Kidney (tissue), 14 donors: ENCODE data around the gene DNAAF2. TPM values are rescaled to one million over a fixed set of nuclear protein-coding genes. Genes with fewer than 3 reads are reported as not detected.

Experiments used
- DNase-seq, 5 donors: peaks; one replicate each; pipeline ENCODE4 v3.0.0-alpha.2; 2013 to 2020
- FAIRE-seq: peaks from 2 replicates; lab custom pipeline; 2012; peaks lifted over from hg19 to GRCh38; lab: Jason Lieb, UNC
- H3K27ac ChIP-seq, 2 donors: one replicate each; pipeline ENCODE4 v1.7.0; 2013; ENCODE audit warnings: low read depth in 2 of 2, low read length in 2 of 2, inconsistent platforms in 1 of 2
- H3K27me3 ChIP-seq: one replicate; pipeline ENCODE4 v1.7.1; 2013; ENCODE audit warnings: low read length, inconsistent platforms; ENCODE audit not compliant: control insufficient read depth, insufficient read depth
- H3K36me3 ChIP-seq, 3 donors: one replicate each; pipeline versions ENCODE4 v1.7.0 to v1.7.1; 2013; ENCODE audit warnings: low read length in 3 of 3, control low read depth in 1 of 3, inconsistent platforms in 1 of 3; ENCODE audit not compliant: insufficient read depth in 3 of 3, control insufficient read depth in 2 of 3
- H3K4me1 ChIP-seq, 3 donors: one replicate each; pipeline versions ENCODE4 v1.7.0 to v1.7.1; 2013; ENCODE audit warnings: low read length in 3 of 3, inconsistent platforms in 1 of 3, low read depth in 1 of 3; ENCODE audit not compliant: control insufficient read depth in 2 of 3, insufficient read depth in 2 of 3
- H3K4me3 ChIP-seq, 3 donors: one replicate each; pipeline versions ENCODE4 v1.7.0 to v1.8.1; 2013; ENCODE audit warnings: low read length in 3 of 3, control low read depth in 1 of 3, inconsistent platforms in 1 of 3
- H3K9ac ChIP-seq, 3 donors: one replicate each; pipeline versions ENCODE4 v1.7.0 to v1.7.1; 2013; ENCODE audit warnings: low read length in 3 of 3, control low read depth in 1 of 3, inconsistent platforms in 1 of 3
- H3K9me3 ChIP-seq, 3 donors: one replicate each; pipeline versions ENCODE4 v1.7.0 to v1.7.1; 2013; ENCODE audit warnings: low read length in 3 of 3, control low read depth in 1 of 3, inconsistent platforms in 1 of 3; ENCODE audit not compliant: control insufficient read depth in 2 of 3, insufficient read depth in 1 of 3
- CTCF ChIP-seq: IDR thresholded peaks from 3 replicates; pipeline ENCODE4 v1.5.1; 2012; ENCODE audit warnings: mild to moderate bottlenecking, moderate library complexity, borderline replicate concordance; ENCODE audit not compliant: insufficient read depth; ENCODE audit errors: extremely low read depth
- intact Hi-C: fragments of 100-400 bp; cut with DNase I; formaldehyde crosslinking; loops from one replicate; pipeline ENCODE4 v1.11.1; 2022
- polyA plus RNA-seq: library from polyadenylated mRNA; stranded (reverse); fragments of 350-450 nt; fragmentation: Illumina TruSeq; extraction: RNeasy Lipid Tissue Mini Kit (QIAGEN cat#74804); gene quantifications from one replicate; pipeline ENCODE4 v1.2.3, GENCODE V29; 2014; ENCODE audit warnings: low read depth, low replicate concordance; ENCODE audit not compliant: insufficient read depth
- total RNA-seq: library from RNA; stranded (reverse); fragmentation: NEBNext Ultra II Directional; extraction: Animal tissue kit (Norgen Biotek cat#: 25700); gene quantifications from one replicate; pipeline ENCODE4 v1.2.1, GENCODE V29; 2021
- donor health status: control.
- donor health status: control.
- donor health status: control.
- donor health status: control.
- donor health status: control.
- donor health status: DM: yes; HTN: yes; CAD: no.
- donor health status: Normal renal cell carcinoma (clear cell type).

Gene DNAAF2
- total and polyA plus RNA-seq, 2 donors from 2014 or later = 6.9 to 7.7 TPM

GRCh38 chr14:49642163-49642562, 7.1 kb upstream of the DNAAF2 start:
- no peak overlapping the region for H3K27ac ChIP-seq
- DNase-seq (no peak), FAIRE-seq (no peak)
- peaks cover 0 to 22% (median 15%) of the 10 kb centered on the region in 3 donors for H3K4me1 ChIP-seq
- H3K9me3 ChIP-seq = no peaks in the 10 kb centered on the region
- no peak for TF ChIP-seq CTCF
- intact Hi-C loops = no loop called here
- H3K9ac ChIP-seq = no peak overlapping the region
- no peaks in the 10 kb centered on the region for H3K27me3 ChIP-seq
- H3K36me3 ChIP-seq = no peaks in the 10 kb centered on the region
- no peak overlapping the region for H3K4me3 ChIP-seq

DNA sequence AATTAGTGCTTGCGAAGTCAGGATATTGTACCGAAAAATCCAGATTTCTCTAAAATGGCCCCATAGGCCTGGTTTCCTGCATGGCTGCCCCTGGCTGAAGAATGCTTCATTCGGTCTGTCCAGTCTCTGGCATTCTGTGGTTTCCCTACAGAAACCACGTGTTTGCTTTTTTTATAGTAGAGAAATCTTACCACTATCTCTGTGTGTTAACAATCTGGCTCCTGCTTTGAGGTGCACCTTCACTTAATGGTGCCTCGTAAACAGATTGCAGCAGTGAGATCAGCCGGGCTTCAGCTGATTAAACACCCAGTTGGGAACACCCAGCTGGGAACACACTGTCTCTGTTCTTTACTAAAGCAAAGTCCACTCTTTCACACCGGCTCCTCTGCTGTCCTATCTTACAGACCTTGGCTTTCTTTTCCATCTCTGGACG, 6.7 kb upstream of the DNAAF2 start:
- FAIRE-seq (no peak), DNase-seq (no peak)
- H3K9me3 ChIP-seq = no peaks in the 10 kb centered on the region
- H3K27me3 ChIP-seq = no peaks in the 10 kb centered on the region
- no peak overlapping the region for H3K4me3 ChIP-seq
- intact Hi-C loops = no loop called here
- no peak for TF ChIP-seq CTCF
- peaks cover 0 to under 1% (median 0%) of the 10 kb centered on the region in 3 donors for H3K36me3 ChIP-seq
- no peak overlapping the region for H3K9ac ChIP-seq
- peak overlapping the region; percentile 32 to 60 for H3K27ac ChIP-seq
- peaks cover 0 to 27% (median 15%) of the 10 kb centered on the region in 3 donors for H3K4me1 ChIP-seq

DNA sequence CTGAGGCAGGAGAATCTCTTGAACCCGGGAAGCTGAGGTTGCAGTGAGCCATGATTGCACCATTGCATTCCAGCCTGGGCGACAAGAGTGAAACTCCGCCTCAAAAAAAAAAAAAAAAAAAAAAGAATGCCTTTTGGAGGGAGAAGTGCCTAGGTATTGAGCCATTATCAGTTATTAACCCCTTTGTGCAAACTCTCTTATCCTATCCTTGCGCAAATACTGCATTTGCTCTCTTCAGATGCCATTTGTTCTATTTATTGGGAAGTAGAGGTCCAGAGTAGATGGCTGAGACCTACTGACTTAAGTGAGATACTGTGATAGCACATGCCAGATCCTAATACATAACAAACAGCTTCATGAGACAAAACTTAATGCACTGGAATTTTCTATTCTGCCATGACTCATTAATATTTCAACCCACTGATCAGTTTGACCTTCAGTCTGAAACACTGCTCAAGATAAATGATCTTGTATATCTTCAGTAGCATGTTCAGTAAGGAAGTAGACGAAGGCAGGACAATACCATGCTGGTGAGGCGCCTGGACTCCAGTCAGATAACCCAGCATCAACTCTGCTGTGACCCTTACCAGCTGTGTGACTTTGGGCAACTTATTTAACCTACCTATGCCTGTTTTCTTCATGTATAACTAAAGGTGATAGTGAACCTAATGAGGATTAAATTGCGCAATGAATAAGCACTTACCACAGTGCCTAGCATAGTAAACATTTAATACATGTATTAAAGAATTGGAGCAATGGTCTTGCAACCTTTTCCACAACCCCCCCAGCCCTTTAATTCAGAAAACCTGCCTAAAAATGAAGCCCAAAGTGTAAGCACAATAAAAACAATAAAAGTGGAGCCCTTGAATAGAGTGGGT, 5.7 kb upstream of the DNAAF2 start:
- no peak for TF ChIP-seq CTCF
- Histone ChIP-seq H3K27me3 (no peaks in the 10 kb centered on the region), H3K4me3 (no peak overlapping the region), H3K27ac (peak overlapping the region; percentile 32 to 60), H3K9me3 (no peaks in the 10 kb centered on the region), H3K9ac (no peak overlapping the region), H3K36me3 (peaks cover 0 to 2% (median 0%) of the 10 kb centered on the region in 3 donors), H3K4me1 (peaks cover 0 to 33% (median 15%) of the 10 kb centered on the region in 3 donors)
- DNase-seq = no peak
- no peak for FAIRE-seq
- intact Hi-C loops = no loop called here
